CD14-positive monocyte (primary cell): ENCODE measurements around the gene NAT14. TPM values are rescaled to one million over a fixed set of nuclear protein-coding genes. Genes with fewer than 3 reads are reported as not detected.

Source experiments
- DNase-seq, 3 donors: peaks; one replicate each; pipeline ENCODE4 v3.0.0-alpha.2; 2011 to 2022
- H2AFZ ChIP-seq: 2 replicates; pipeline ENCODE4 v1.6.0; 2012; ENCODE audit warnings: mild to moderate bottlenecking, low read depth, low read length, inconsistent platforms; ENCODE audit not compliant: insufficient read depth, poor library complexity, severe bottlenecking
- H3K27ac ChIP-seq, 2 donors: 1 replicate in 1 of 2; 2 replicates in 1 of 2; pipeline ENCODE4 v1.5.1; 2012 to 2013; ENCODE audit warnings: low read length in 2 of 2, control low read depth in 1 of 2, inconsistent platforms in 1 of 2, low read depth in 1 of 2, mild to moderate bottlenecking in 1 of 2
- H3K27me3 ChIP-seq, 2 donors: one replicate each; pipeline versions ENCODE4 v1.6.0 to v1.6.1; 2011 to 2013; ENCODE audit warnings: low read length in 2 of 2; ENCODE audit not compliant: control insufficient read depth in 2 of 2, insufficient read depth in 2 of 2
- H3K36me3 ChIP-seq, 2 donors: replicated peaks in 1 of 2; 1 replicate in 1 of 2; 2 replicates in 1 of 2; pipeline versions ENCODE4 v1.5.1 to v1.6.1; 2012 to 2013; ENCODE audit warnings: low read length in 2 of 2, control low read depth in 1 of 2, inconsistent platforms in 1 of 2, mild to moderate bottlenecking in 1 of 2; ENCODE audit not compliant: insufficient read depth in 2 of 2, control insufficient read depth in 1 of 2
- H3K4me1 ChIP-seq, 2 donors: 1 replicate in 1 of 2; 2 replicates in 1 of 2; pipeline versions ENCODE4 v1.5.1 to v1.6.1; 2012 to 2013; ENCODE audit warnings: low read length in 2 of 2, control low read depth in 1 of 2, inconsistent platforms in 1 of 2, mild to moderate bottlenecking in 1 of 2, moderate library complexity in 1 of 2; ENCODE audit not compliant: insufficient read depth in 2 of 2, control insufficient read depth in 1 of 2
- H3K4me2 ChIP-seq: replicated peaks from 2 replicates; pipeline ENCODE3; 2012; ENCODE audit warnings: low read length, moderate library complexity, mild to moderate bottlenecking; ENCODE audit not compliant: poor library complexity, severe bottlenecking; ENCODE audit errors: extremely low read depth
- H3K4me3 ChIP-seq, 3 experiments: fragments of 200-600 bp in 1 of 3; sonication (generic) in 1 of 3; replicated peaks in 1 of 3; 1 replicate in 2 of 3; 2 replicates in 1 of 3; pipeline ENCODE4 v1.5.1; 2011 to 2013; ENCODE audit warnings: low read length in 3 of 3, mild to moderate bottlenecking in 3 of 3, control low read depth in 2 of 3, low read depth in 2 of 3, inconsistent platforms in 1 of 3, moderate library complexity in 1 of 3
- H3K79me2 ChIP-seq: 2 replicates; pipeline ENCODE4 v1.6.0; 2012; ENCODE audit warnings: mild to moderate bottlenecking, control low read depth, inconsistent platforms, low read length, moderate library complexity; ENCODE audit not compliant: insufficient read depth
- H3K9ac ChIP-seq: 2 replicates; pipeline ENCODE4 v1.6.0; 2017; ENCODE audit warnings: low read length, mild to moderate bottlenecking; ENCODE audit not compliant: insufficient read depth, poor library complexity, severe bottlenecking
- H3K9me3 ChIP-seq, 2 donors: replicated peaks in 1 of 2; 1 replicate in 1 of 2; 2 replicates in 1 of 2; pipeline versions ENCODE4 v1.5.1 to v1.6.1; 2012 to 2013; ENCODE audit warnings: low read length in 2 of 2, control low read depth in 1 of 2; ENCODE audit not compliant: control insufficient read depth in 1 of 2, insufficient read depth in 1 of 2
- H4K20me1 ChIP-seq: 2 replicates; pipeline ENCODE4 v1.6.0; 2012; ENCODE audit warnings: mild to moderate bottlenecking, low read length, control low read depth, moderate library complexity; ENCODE audit not compliant: insufficient read depth
- H3K27ac Mint-ChIP-seq, 7 donors: one replicate each; pipeline ENCODE4 v1.8.0; 2020; ENCODE audit warnings: mild to moderate bottlenecking in 7 of 7, mixed read lengths in 7 of 7, moderate library complexity in 6 of 7, inconsistent platforms in 2 of 7
- H3K27me3 Mint-ChIP-seq, 3 donors: one replicate each; pipeline ENCODE4 v1.8.0; 2021 to 2022; ENCODE audit warnings: low read depth in 3 of 3, mild to moderate bottlenecking in 3 of 3, mixed read lengths in 3 of 3, moderate library complexity in 3 of 3, inconsistent platforms in 1 of 3
- H3K36me3 Mint-ChIP-seq, 2 donors: one replicate each; pipeline ENCODE4 v1.8.0; 2020; ENCODE audit warnings: mixed read lengths in 2 of 2, inconsistent platforms in 1 of 2, mild to moderate bottlenecking in 1 of 2
- H3K4me1 Mint-ChIP-seq: one replicate; pipeline ENCODE4 v1.8.0; 2020; ENCODE audit warnings: mild to moderate bottlenecking, mixed read lengths
- H3K4me3 Mint-ChIP-seq, 2 donors: one replicate each; pipeline ENCODE4 v1.8.0; 2020; ENCODE audit warnings: mild to moderate bottlenecking in 2 of 2, mixed read lengths in 2 of 2, moderate library complexity in 1 of 2
- H3K9me3 Mint-ChIP-seq, 7 donors: one replicate each; pipeline ENCODE4 v1.8.0; 2020 to 2022; ENCODE audit warnings: mixed read lengths in 7 of 7, mild to moderate bottlenecking in 6 of 7, moderate library complexity in 6 of 7, inconsistent platforms in 2 of 7
- CTCF ChIP-seq: fragments of 200-600 bp; IDR thresholded peaks from one replicate; pipeline ENCODE4 v1.8.0; 2022; ENCODE audit warnings: antibody characterized with exemption, mild to moderate bottlenecking
- WGBS: methylation state at CpG from one replicate; pipeline ENCODE4 v1.1.5; 2013; ENCODE audit warnings: missing lambda C conversion rate; ENCODE audit not compliant: insufficient coverage; 5-methylcytosine and 5-hydroxymethylcytosine counted together
- intact Hi-C, 2 donors: fragments of 100-400 bp; cut with micrococcal nuclease; formaldehyde crosslinking; loops; one replicate each; pipeline versions ENCODE4 v1.15.0 to v1.15.1; 2023
- polyA plus RNA-seq, 3 donors: library from polyadenylated mRNA; depleted of rRNA in 1 of 3; unstranded in 2 of 3; stranded (reverse) in 1 of 3; fragments of 300-500 nt in 2 of 3; fragments of >200 nt in 1 of 3; fragmentation: Illumina TruSeq in 2 of 3; gene quantifications; 1 replicate in 2 of 3; 2 replicates in 1 of 3; pipeline ENCODE4 v1.2.3, GENCODE V29; 2012 to 2021

Gene NAT14
- polyA plus RNA-seq, 3 donors = 1.5 to 2.2 (median 1.9) TPM

GRCh38 chr19:55462722-55463121 is 22.3 kb upstream of the NAT14 start:
- peak overlapping the region in 1 of 7 donors; percentile 45 for H3K27ac Mint-ChIP-seq
- peak overlapping the region in 1 of 3 experiments; percentile 83 for H3K4me3 ChIP-seq
- no peak for TF ChIP-seq CTCF
- no peaks in the 10 kb centered on the region for H3K27me3 ChIP-seq
- H3K4me3 Mint-ChIP-seq = peak overlapping the region; percentile 87 to 94
- no peak overlapping the region for H3K27ac ChIP-seq
- H3K4me2 ChIP-seq = peak overlapping the region; percentile 77
- intact Hi-C loops = loop anchor here in 1 of 2 donors (2.0 kb wide), 1 partner anchor 14 kb away; the partner anchor contains the start of gene ZNF628
- DNase-seq = no peak
- H3K4me1 Mint-ChIP-seq = peaks cover 18% of the 10 kb centered on the region
- WGBS = 77% methylated on average over 3 of the region's 11 CpGs
- no peak overlapping the region for H3K9ac ChIP-seq
- H3K9me3 ChIP-seq = no peaks in the 10 kb centered on the region
- no peaks in the 10 kb centered on the region for H3K79me2 ChIP-seq
- no peaks in the 10 kb centered on the region for H3K9me3 Mint-ChIP-seq
- H3K36me3 ChIP-seq = no peaks in the 10 kb centered on the region
- H3K27me3 Mint-ChIP-seq = peaks cover 2 to 7% (median 5%) of the 10 kb centered on the region in 3 donors
- H2AFZ ChIP-seq = no peak overlapping the region
- H4K20me1 ChIP-seq = no peaks in the 10 kb centered on the region
- peaks cover 15 to 24% of the 10 kb centered on the region in 2 donors for H3K4me1 ChIP-seq
- peaks cover 0 to 2% of the 10 kb centered on the region in 2 donors for H3K36me3 Mint-ChIP-seq

- H3K4me3 ChIP-seq = no peak overlapping the region
- no peak overlapping the region for H2AFZ ChIP-seq
- no peaks in the 10 kb centered on the region for H3K36me3 Mint-ChIP-seq
- H3K9me3 Mint-ChIP-seq = no peaks in the 10 kb centered on the region
- peaks cover 5 to 10% (median 5%) of the 10 kb centered on the region in 3 donors for H3K27me3 Mint-ChIP-seq
- DNase-seq = no peak
- no peak overlapping the region for H3K4me2 ChIP-seq
- no peak overlapping the region for H3K27ac ChIP-seq
- no peaks in the 10 kb centered on the region for H3K9me3 ChIP-seq
- TF ChIP-seq CTCF = no peak
- no peaks in the 10 kb centered on the region for H4K20me1 ChIP-seq
- 85% methylated on average over 15 of the region's 15 CpGs for WGBS
- no peaks in the 10 kb centered on the region for H3K79me2 ChIP-seq
- H3K4me1 Mint-ChIP-seq = peaks cover 21% of the 10 kb centered on the region
- no peaks in the 10 kb centered on the region for H3K36me3 ChIP-seq
- H3K9ac ChIP-seq = no peak overlapping the region
- H3K27me3 ChIP-seq = no peaks in the 10 kb centered on the region
- no peak overlapping the region for H3K27ac Mint-ChIP-seq
- intact Hi-C loops = loop anchor here in 1 of 2 donors (2.0 kb wide), 1 partner anchor 13 kb away; the partner anchor contains the start of gene ZNF628
- no peak overlapping the region for H3K4me3 Mint-ChIP-seq
- peaks cover 15 to 24% of the 10 kb centered on the region in 2 donors for H3K4me1 ChIP-seq
Observed at GRCh38 chr19:55463583-55464031, 21.4 kb upstream of the NAT14 start.
